ENCODE measurements around the gene STK25. TPM values are rescaled to one million over a fixed set of nuclear protein-coding genes. Genes with fewer than 3 reads are reported as not detected.

Gene STK25
- total and polyA plus RNA-seq, 10 of the 15 experiments (the other 5 are each of a cell fraction or from before 2014, with no cell fraction given), result 6.0 to 154 (median 89.3) TPM

DNA sequence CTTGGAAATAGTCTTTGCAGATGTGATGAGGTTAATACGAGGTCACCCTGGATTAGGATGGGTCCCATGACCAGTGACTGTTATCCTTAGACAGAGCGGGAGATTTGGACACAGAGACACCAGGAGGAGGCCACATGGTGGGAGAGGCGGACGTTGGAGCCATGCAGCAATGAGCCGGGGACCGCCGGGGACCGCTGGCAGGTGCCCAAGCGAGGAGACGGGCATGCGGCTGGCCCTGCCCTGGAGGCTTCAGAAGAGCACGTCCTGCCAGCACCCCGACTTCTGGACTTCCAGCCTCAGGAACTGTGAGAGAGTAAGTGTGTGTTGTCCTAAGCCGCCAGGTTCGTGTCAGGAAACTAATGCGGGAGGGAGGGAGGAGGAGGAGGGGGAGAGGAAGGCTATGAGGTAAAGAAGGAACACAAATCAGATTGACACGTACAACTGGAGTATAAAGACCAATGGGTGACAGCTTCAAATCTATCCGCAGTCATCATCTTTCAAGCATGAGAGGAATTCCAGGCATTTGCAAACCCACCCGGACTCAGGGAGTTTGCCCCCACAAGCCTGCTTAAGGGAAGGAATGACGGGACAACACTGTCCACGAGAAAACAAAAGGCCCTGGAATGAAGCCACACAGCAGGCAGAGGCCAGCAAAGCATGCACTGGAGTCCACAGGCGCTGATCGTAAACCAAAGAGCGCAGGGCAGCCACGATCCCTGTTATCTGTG lies 38.6 kb upstream of the STK25 start:
- no peak for TF ChIP-seq E2F4 (IDR thresholded peaks at IDR 0.05; ENCODE audit: low read depth, low read length)
- no peak for TF ChIP-seq NR2F1 (conservative IDR thresholded peaks at IDR 0.05)
- Histone ChIP-seq H3K79me2 (ENCODE audit: control insufficient read depth, insufficient read depth, low read length) (no peaks in the 10 kb centered on the region), H2AFZ (ENCODE audit: control insufficient read depth, low read depth, low read length) (no peak overlapping the region), H3K27me3 (replicated peaks in 1 of 2; ENCODE audit: control insufficient read depth in 2 of 2, insufficient read depth in 2 of 2, low read length in 1 of 2) (no peaks in the 10 kb centered on the region; a peak in 2 of 4 replicates), H3K4me3 (no peak overlapping the region), H4K20me1 (ENCODE audit: control insufficient read depth, insufficient read depth) (no peaks in the 10 kb centered on the region), H3K9me3 (replicated peaks; ENCODE audit: control insufficient read depth, insufficient read depth, low read length) (no peaks in the 10 kb centered on the region), H3K36me3 (ENCODE audit: control insufficient read depth in 2 of 2, insufficient read depth in 2 of 2, low read length in 1 of 2) (no peaks in the 10 kb centered on the region), H3K4me2 (ENCODE audit: control insufficient read depth, insufficient read depth) (no peak overlapping the region), H3K9ac (ENCODE audit: control insufficient read depth, insufficient read depth, low read length) (no peak overlapping the region), H3K27ac (ENCODE audit: control insufficient read depth, insufficient read depth) (no peak overlapping the region), H3K4me1 (ENCODE audit: control insufficient read depth, insufficient read depth, low read length) (no peaks in the 10 kb centered on the region)
- no TSS peak for BruUV-seq (replicated peaks)
- ATAC-seq, result no peak
- ChIA-PET CTCF (no interaction called here), POLR2A (interaction anchor here (0.6 kb wide), 1 partner anchor 232 kb away, joined by 3 read pairs; no protein-coding TSS in a partner anchor), SMC1A (ENCODE audit: uncharacterized antibody, unreplicated experiment) (no interaction called here), RAD21 (ENCODE audit: unreplicated experiment) (no interaction called here)
- in situ Hi-C loops (cut with MboI), result no loop called here
- 49% methylated on average over 25 of the region's 25 CpGs for WGBS (ENCODE audit: insufficient coverage, insufficient replicate concordance, low lambda C conversion rate, missing lambda C conversion rate)
- intact Hi-C loops (cut with micrococcal nuclease; ENCODE audit: unreplicated experiment), result no loop called here
- DNase-seq (ENCODE audit: low read depth, low spot score), result no peak
- no peak for FAIRE-seq

GRCh38 chr2:241545523-241546473 lies 37.4 kb upstream of the STK25 start:
- no peak for DNase-seq (ENCODE audit: low read depth, low spot score)
- Histone ChIP-seq H3K36me3 (ENCODE audit: control insufficient read depth in 2 of 2, insufficient read depth in 2 of 2, low read length in 1 of 2) (no peaks in the 10 kb centered on the region), H3K4me3 (no peak overlapping the region), H4K20me1 (ENCODE audit: control insufficient read depth, insufficient read depth) (no peaks in the 10 kb centered on the region), H2AFZ (ENCODE audit: control insufficient read depth, low read depth, low read length) (no peak overlapping the region), H3K9ac (ENCODE audit: control insufficient read depth, insufficient read depth, low read length) (no peak overlapping the region), H3K27ac (ENCODE audit: control insufficient read depth, insufficient read depth) (no peak overlapping the region), H3K4me2 (ENCODE audit: control insufficient read depth, insufficient read depth) (no peak overlapping the region), H3K4me1 (ENCODE audit: control insufficient read depth, insufficient read depth, low read length) (no peaks in the 10 kb centered on the region), H3K79me2 (ENCODE audit: control insufficient read depth, insufficient read depth, low read length) (no peaks in the 10 kb centered on the region), H3K27me3 (replicated peaks in 1 of 2; ENCODE audit: control insufficient read depth in 2 of 2, insufficient read depth in 2 of 2, low read length in 1 of 2) (no peaks in the 10 kb centered on the region; a peak in 2 of 4 replicates), H3K9me3 (replicated peaks; ENCODE audit: control insufficient read depth, insufficient read depth, low read length) (no peaks in the 10 kb centered on the region; the same call in 2 of the 3 replicates)
- 65% methylated on average over 12 of the region's 12 CpGs for WGBS (ENCODE audit: insufficient coverage, insufficient replicate concordance, low lambda C conversion rate, missing lambda C conversion rate)
- BruUV-seq (replicated peaks), result no TSS peak
- ChIA-PET POLR2A (no interaction called here), CTCF (no interaction called here), SMC1A (ENCODE audit: uncharacterized antibody, unreplicated experiment) (interaction anchor here (0.9 kb wide), 1 partner anchor 27 kb away, joined by 4 read pairs; no protein-coding TSS in a partner anchor), RAD21 (ENCODE audit: unreplicated experiment) (no interaction called here)
- ATAC-seq, result no peak
- intact Hi-C loops (cut with micrococcal nuclease; ENCODE audit: unreplicated experiment) (no loop called here), in situ Hi-C loops (cut with MboI) (no loop called here)
- FAIRE-seq, result no peak
- no peak for TF ChIP-seq USF2 (IDR thresholded peaks at IDR 0.05; ENCODE audit: borderline replicate concordance, low read depth, low read length)
- TF ChIP-seq NFYA (IDR thresholded peaks at IDR 0.05; ENCODE audit: borderline replicate concordance, low read depth, low read length), result no peak
- TF ChIP-seq PAX8 (IDR thresholded peaks at IDR 0.05), result no peak
- no peak for TF ChIP-seq NFXL1 (IDR thresholded peaks at IDR 0.05; ENCODE audit: borderline replicate concordance)
- no peak for TF ChIP-seq RFX5 (IDR thresholded peaks at IDR 0.05; ENCODE audit: low read depth, low read length)
- TF ChIP-seq, protein P1, sequence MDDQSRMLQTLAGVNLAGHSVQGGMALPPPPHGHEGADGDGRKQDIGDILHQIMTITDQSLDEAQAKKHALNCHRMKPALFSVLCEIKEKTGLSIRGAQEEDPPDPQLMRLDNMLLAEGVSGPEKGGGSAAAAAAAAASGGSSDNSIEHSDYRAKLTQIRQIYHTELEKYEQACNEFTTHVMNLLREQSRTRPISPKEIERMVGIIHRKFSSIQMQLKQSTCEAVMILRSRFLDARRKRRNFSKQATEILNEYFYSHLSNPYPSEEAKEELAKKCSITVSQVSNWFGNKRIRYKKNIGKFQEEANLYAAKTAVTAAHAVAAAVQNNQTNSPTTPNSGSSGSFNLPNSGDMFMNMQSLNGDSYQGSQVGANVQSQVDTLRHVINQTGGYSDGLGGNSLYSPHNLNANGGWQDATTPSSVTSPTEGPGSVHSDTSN (IDR thresholded peaks at IDR 0.05; ENCODE audit: insufficient replicate concordance, low read depth, low read length), result no peak
- no peak for TF ChIP-seq GATAD2B (conservative IDR thresholded peaks at IDR 0.05; ENCODE audit: low read depth)
- no peak for TF ChIP-seq SMC3 (IDR thresholded peaks at IDR 0.05; ENCODE audit: borderline replicate concordance, low read length)
- TF ChIP-seq TCF12 (IDR thresholded peaks at IDR 0.05; ENCODE audit: low read depth, low read length), result no peak
